ENCODE data around the gene GIGYF2.

GRCh38 chr2:232874677-232875223 lies 177.6 kb downstream of the GIGYF2 start:
- TF ChIP-seq POLR2A (IDR thresholded peaks at IDR 0.05) (no peak), CTCF (IDR thresholded peaks at IDR 0.05) (no peak)

Measured in heart left ventricle (tissue), 13 donors.